SK-N-SH treated with all-trans-retinoic acid at 6 μM for 48 hours (cell line): Measurements from ENCODE around the gene PPP4R3A.

Experiments
- ATAC-seq: fragments of 200-7000 bp; cut with Tn5 transposase; 3 replicates; pipeline ENCODE4 v1.9.1; 2020; ENCODE audit warnings: mild to moderate bottlenecking, moderate library complexity
- ARNTL ChIP-seq: fragments of 450-650 bp; formaldehyde crosslinking; IDR thresholded peaks from 2 replicates; pipeline ENCODE4 v1.5.0; 2020; ENCODE audit warnings: low read depth, mild to moderate bottlenecking, moderate library complexity, borderline replicate concordance
- BACH2 ChIP-seq: fragments of 250-450 bp; sonication (Bioruptor Pico); IDR thresholded peaks from 2 replicates; pipeline ENCODE4 v1.9.0; 2021; ENCODE audit warnings: mild to moderate bottlenecking, borderline replicate concordance
- CREB5 ChIP-seq: fragments of 250-450 bp; sonication (Bioruptor Pico); IDR thresholded peaks from 2 replicates; pipeline ENCODE4 v1.5.1; 2020; ENCODE audit warnings: low read depth, mild to moderate bottlenecking, moderate library complexity
- CSDC2 ChIP-seq: fragments of 250-450 bp; sonication (Bioruptor Pico); IDR thresholded peaks from 2 replicates; pipeline ENCODE4 v1.5.0; 2020; ENCODE audit warnings: mild to moderate bottlenecking, moderate library complexity
- CSRNP3 ChIP-seq: fragments of 250-450 bp; sonication (Bioruptor Pico); IDR thresholded peaks from 2 replicates; pipeline ENCODE4 v1.5.1; 2021; ENCODE audit warnings: mild to moderate bottlenecking, moderate library complexity
- ESRRG ChIP-seq: fragments of 250-450 bp; sonication (Bioruptor Pico); IDR thresholded peaks from 2 replicates; pipeline ENCODE4 v1.6.1; 2021; ENCODE audit warnings: mild to moderate bottlenecking
- GLIS3 ChIP-seq: fragments of 250-450 bp; sonication (Bioruptor Pico); IDR thresholded peaks from 2 replicates; pipeline ENCODE4 v1.5.0; 2020; ENCODE audit warnings: mild to moderate bottlenecking, moderate library complexity
- ISL1 ChIP-seq: fragments of 250-450 bp; sonication (Bioruptor Pico); IDR thresholded peaks from 2 replicates; pipeline ENCODE4 v2.1.2; 2022; ENCODE audit warnings: mild to moderate bottlenecking, moderate library complexity
- OSR1 ChIP-seq: fragments of 250-450 bp; sonication (Bioruptor Pico); IDR thresholded peaks from 2 replicates; pipeline ENCODE4 v1.8.0; 2022; ENCODE audit warnings: moderate library complexity, mild to moderate bottlenecking, inconsistent platforms
- PPARA ChIP-seq: fragments of 250-450 bp; sonication (Bioruptor Pico); IDR thresholded peaks from 2 replicates; pipeline ENCODE4 v1.5.0; 2020; ENCODE audit warnings: mild to moderate bottlenecking, borderline replicate concordance
- RARB ChIP-seq: fragments of 250-450 bp; sonication (Bioruptor Pico); IDR thresholded peaks from 2 replicates; pipeline ENCODE4 v1.8.0; 2021; ENCODE audit warnings: mild to moderate bottlenecking, moderate library complexity
- SNAI2 ChIP-seq: fragments of 250-450 bp; sonication (Bioruptor Pico); IDR thresholded peaks from 2 replicates; pipeline ENCODE4 v1.5.0; 2020; ENCODE audit warnings: mild to moderate bottlenecking, moderate library complexity
- TCF4 ChIP-seq: fragments of 250-450 bp; sonication (Bioruptor Pico); IDR thresholded peaks from 2 replicates; pipeline ENCODE4 v1.8.0; 2021; ENCODE audit warnings: mild to moderate bottlenecking, moderate library complexity, borderline replicate concordance
- TOX ChIP-seq: fragments of 250-450 bp; sonication (Bioruptor Pico); IDR thresholded peaks from 2 replicates; pipeline ENCODE4 v1.8.0; 2021; ENCODE audit warnings: mild to moderate bottlenecking, moderate library complexity, borderline replicate concordance
- TSHZ2 ChIP-seq: fragments of 250-450 bp; sonication (Bioruptor Pico); IDR thresholded peaks from 2 replicates; pipeline ENCODE4 v1.5.0; 2020; ENCODE audit warnings: mild to moderate bottlenecking, moderate library complexity
- ZC3H10 ChIP-seq: fragments of 250-450 bp; sonication (Bioruptor Pico); IDR thresholded peaks from 2 replicates; pipeline ENCODE4 v1.5.1; 2021; ENCODE audit warnings: mild to moderate bottlenecking, moderate library complexity
- ZFP3 ChIP-seq: fragments of 250-450 bp; sonication (Bioruptor Pico); IDR thresholded peaks from 2 replicates; pipeline ENCODE4 v1.5.0; 2020; ENCODE audit warnings: mild to moderate bottlenecking, moderate library complexity
- ZFP30 ChIP-seq: fragments of 450-650 bp; formaldehyde crosslinking; IDR thresholded peaks from 2 replicates; pipeline ENCODE4 v1.5.0; 2022; ENCODE audit warnings: mild to moderate bottlenecking, moderate library complexity
- ZNF565 ChIP-seq: fragments of 450-650 bp; formaldehyde crosslinking; conservative IDR thresholded peaks from 2 replicates; pipeline ENCODE4 v1.5.0; 2020; ENCODE audit warnings: low read depth, mild to moderate bottlenecking, moderate library complexity
- ZNF70 ChIP-seq: fragments of 450-650 bp; formaldehyde crosslinking; IDR thresholded peaks from 2 replicates; pipeline ENCODE4 v1.5.0; 2020; ENCODE audit warnings: mild to moderate bottlenecking, moderate library complexity
- ZNF8 ChIP-seq: fragments of 450-650 bp; formaldehyde crosslinking; IDR thresholded peaks from 2 replicates; pipeline ENCODE4 v1.5.0; 2020; ENCODE audit warnings: mild to moderate bottlenecking, moderate library complexity
- TF ChIP-seq, protein P1 (sequence below): fragments of 250-450 bp; sonication (Bioruptor Pico); IDR thresholded peaks from 2 replicates; pipeline ENCODE4 v1.8.0; 2021; ENCODE audit warnings: low read depth, mild to moderate bottlenecking, moderate library complexity, borderline replicate concordance
- TF ChIP-seq, protein P2 (sequence below): fragments of 250-450 bp; sonication (Bioruptor Pico); IDR thresholded peaks from 2 replicates; pipeline ENCODE4 v1.8.0; 2020; ENCODE audit warnings: mild to moderate bottlenecking, moderate library complexity, borderline replicate concordance

The PPP4R3A gene

GRCh38 chr14:91482263-91483013 lies 27.7 kb downstream of the PPP4R3A start:
- ATAC-seq: no peak
- no peak for TF ChIP-seq ZNF565 (CRISPR knock-in tag)
- no peak for TF ChIP-seq ARNTL
- no peak for TF ChIP-seq RARB
- TF ChIP-seq, protein P1, sequence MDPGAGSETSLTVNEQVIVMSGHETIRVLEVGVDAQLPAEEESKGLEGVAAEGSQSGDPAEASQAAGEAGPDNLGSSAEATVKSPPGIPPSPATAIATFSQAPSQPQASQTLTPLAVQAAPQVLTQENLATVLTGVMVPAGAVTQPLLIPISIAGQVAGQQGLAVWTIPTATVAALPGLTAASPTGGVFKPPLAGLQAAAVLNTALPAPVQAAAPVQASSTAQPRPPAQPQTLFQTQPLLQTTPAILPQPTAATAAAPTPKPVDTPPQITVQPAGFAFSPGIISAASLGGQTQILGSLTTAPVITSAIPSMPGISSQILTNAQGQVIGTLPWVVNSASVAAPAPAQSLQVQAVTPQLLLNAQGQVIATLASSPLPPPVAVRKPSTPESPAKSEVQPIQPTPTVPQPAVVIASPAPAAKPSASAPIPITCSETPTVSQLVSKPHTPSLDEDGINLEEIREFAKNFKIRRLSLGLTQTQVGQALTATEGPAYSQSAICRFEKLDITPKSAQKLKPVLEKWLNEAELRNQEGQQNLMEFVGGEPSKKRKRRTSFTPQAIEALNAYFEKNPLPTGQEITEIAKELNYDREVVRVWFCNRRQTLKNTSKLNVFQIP (CRISPR knock-in tag): no peak
- no peak for TF ChIP-seq ISL1 (CRISPR knock-in tag)
- no peak for TF ChIP-seq OSR1
- TF ChIP-seq ESRRG: no peak
- TF ChIP-seq ZNF8 (CRISPR knock-in tag): no peak
- TF ChIP-seq ZFP3: no peak
- no peak for TF ChIP-seq TSHZ2 (CRISPR knock-in tag)
- TF ChIP-seq, protein P2, sequence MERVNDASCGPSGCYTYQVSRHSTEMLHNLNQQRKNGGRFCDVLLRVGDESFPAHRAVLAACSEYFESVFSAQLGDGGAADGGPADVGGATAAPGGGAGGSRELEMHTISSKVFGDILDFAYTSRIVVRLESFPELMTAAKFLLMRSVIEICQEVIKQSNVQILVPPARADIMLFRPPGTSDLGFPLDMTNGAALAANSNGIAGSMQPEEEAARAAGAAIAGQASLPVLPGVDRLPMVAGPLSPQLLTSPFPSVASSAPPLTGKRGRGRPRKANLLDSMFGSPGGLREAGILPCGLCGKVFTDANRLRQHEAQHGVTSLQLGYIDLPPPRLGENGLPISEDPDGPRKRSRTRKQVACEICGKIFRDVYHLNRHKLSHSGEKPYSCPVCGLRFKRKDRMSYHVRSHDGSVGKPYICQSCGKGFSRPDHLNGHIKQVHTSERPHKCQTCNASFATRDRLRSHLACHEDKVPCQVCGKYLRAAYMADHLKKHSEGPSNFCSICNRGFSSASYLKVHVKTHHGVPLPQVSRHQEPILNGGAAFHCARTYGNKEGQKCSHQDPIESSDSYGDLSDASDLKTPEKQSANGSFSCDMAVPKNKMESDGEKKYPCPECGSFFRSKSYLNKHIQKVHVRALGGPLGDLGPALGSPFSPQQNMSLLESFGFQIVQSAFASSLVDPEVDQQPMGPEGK (CRISPR knock-in tag): no peak
- TF ChIP-seq PPARA (CRISPR knock-in tag): no peak
- TF ChIP-seq ZNF70: no peak
- no peak for TF ChIP-seq TOX (CRISPR knock-in tag)
- TF ChIP-seq GLIS3: no peak
- TF ChIP-seq CREB5 (CRISPR knock-in tag): no peak
- no peak for TF ChIP-seq SNAI2 (CRISPR knock-in tag)

DNA sequence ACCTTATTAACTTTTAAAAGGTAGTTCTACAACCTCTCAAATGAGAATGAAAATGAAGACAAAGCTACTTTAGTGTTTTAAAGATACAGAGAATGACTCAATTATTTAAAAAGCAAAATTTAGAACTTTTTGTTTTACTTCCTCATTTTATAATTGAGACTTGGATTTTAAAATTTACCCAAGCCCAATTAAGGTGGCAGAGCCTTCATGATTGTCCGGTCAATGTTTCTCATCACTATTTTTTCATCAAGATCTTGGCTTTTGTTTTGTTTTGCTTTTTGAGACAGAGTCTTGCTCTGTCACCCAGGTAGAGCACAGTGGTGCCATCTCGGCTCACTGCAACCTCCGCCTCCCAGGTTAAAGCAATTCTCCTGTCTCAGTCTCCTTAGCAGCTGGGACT lies 32.7 kb downstream of the PPP4R3A start:
- no peak for ATAC-seq
- no peak for TF ChIP-seq CSDC2 (CRISPR knock-in tag)
- no peak for TF ChIP-seq ESRRG
- TF ChIP-seq ISL1 (CRISPR knock-in tag): no peak
- TF ChIP-seq ZFP30 (CRISPR knock-in tag): no peak
- TF ChIP-seq ZFP3: no peak
- TF ChIP-seq, protein P2 (CRISPR knock-in tag): no peak
- TF ChIP-seq TCF4 (CRISPR knock-in tag): no peak
- no peak for TF ChIP-seq TOX (CRISPR knock-in tag)

DNA sequence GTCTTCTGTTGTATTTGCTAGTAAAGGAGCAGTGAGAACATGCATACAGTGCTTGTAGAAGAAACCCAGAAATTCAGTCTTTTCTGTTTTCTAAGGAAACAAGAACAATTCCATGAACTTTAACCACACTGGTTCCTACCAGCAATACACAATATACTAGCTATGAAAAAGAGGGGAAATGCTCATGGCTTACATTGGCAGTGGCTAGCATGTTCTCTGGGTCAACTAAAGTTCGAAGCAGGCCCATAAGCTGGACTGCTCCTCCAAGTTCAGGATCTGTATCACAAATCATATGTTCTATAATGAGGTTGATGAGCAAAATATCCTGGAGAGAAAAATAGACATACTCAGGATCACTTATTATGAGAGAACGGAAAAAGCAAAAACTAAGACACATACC lies 37.1 kb downstream of the PPP4R3A start:
- TF ChIP-seq ISL1 (CRISPR knock-in tag): no peak
- TF ChIP-seq, protein P1 (CRISPR knock-in tag): no peak
- TF ChIP-seq, protein P2 (CRISPR knock-in tag): no peak
- TF ChIP-seq ZC3H10 (CRISPR knock-in tag): no peak
- no peak for TF ChIP-seq SNAI2 (CRISPR knock-in tag)
- no peak for TF ChIP-seq BACH2 (CRISPR knock-in tag)
- no peak for TF ChIP-seq PPARA (CRISPR knock-in tag)
- no peak for TF ChIP-seq ZNF70
- TF ChIP-seq ESRRG: no peak
- TF ChIP-seq ZNF8 (CRISPR knock-in tag): no peak
- no peak for TF ChIP-seq RARB
- TF ChIP-seq CSRNP3 (CRISPR knock-in tag): no peak
- no peak for ATAC-seq
